ENCODE data around the gene GUCY1B1. TPM values are rescaled to one million over a fixed set of nuclear protein-coding genes. Genes with fewer than 3 reads are reported as not detected.

GUCY1B1 gene
- 1 to 10 TPM; 3.6 to 7.7 (median 4.4) TPM for total RNA-seq
- 1 to 10 TPM; 2.7 to 3.8 (median 3.6) TPM for polyA plus RNA-seq
- long read RNA-seq, donor 1, transcript GUCY1B1-201 (14 exons, 3,124 nt): major isoform, 5 of 7 reads
- long read RNA-seq, donor 1, partial matches to known transcripts: 1 of 7 reads
- long read RNA-seq, donor 1, other reads (novel, unspliced or antisense): 1 of 7 reads
- long read RNA-seq, donor 2, transcript GUCY1B1-201 (14 exons, 3,124 nt): major isoform, 10 of 10 reads
- long read RNA-seq, donor 2, partial matches to known transcripts: 0 of 10 reads
- long read RNA-seq, donor 2, other reads (novel, unspliced or antisense): 0 of 10 reads

DNA sequence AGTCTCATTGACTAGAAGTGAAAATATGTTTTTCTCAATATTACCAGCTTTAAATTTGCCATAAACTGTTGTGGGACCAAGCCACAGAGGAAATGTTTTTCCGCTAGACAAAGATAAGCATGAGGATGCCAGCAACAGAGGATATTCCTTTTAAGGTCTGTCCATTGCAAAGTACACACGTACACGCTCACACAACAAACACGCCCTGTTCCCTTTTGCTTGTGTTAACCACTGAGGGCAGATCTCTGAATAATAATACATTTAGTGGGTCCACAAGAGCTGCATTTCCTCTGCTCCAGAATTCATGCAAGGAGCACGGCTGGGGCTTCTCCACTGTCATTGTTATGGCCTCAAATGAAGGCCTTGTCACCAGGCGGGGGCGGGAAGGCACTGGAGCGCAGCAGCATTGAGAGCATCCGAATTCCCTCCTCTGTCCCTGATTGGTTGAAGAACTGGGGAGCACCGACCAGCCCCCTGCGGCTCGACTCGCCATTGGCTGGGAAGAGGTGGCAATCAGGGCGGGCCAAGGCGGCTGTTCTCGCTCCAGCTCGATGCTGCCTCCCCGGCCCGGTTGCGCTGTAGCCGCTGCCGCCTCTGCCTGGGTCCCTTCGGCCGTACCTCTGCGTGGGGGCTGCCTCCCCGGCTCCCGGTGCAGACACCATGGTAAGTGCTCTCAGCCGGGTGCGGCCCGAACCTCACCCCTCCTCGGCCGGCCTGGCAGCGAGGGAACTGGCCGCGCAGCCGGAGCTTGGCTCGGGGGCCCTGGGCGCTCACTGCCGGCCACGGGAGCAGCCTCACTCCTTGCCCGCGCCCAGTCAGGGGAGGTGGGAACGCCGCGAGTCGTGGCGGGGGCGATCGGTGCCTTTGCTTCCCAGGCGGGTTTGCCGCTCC is at the start of gene GUCY1B1:
TSS of gene GUCY1B1 (plus strand) at position 541 of the 891 bp plus-strand sequence. CDS start at position 661, 120 bp downstream.
- intact Hi-C loops (cut with DNase I): no loop called here
- Histone ChIP-seq H3K4me3 (peak within 1 kb of the TSS; percentile 76), H3K27me3 (ENCODE audit: insufficient read depth in 3 of 3, low read length in 2 of 3) (peaks cover 0 to 23% (median 8%) of the 10 kb centered on the region in 3 donors), H3K27ac (peak within 1 kb of the TSS; percentile 72), H3K4me1 (no peaks in the 10 kb centered on the region), H3K36me3 (ENCODE audit: insufficient read depth in 1 of 2, low read depth in 1 of 2) (no peaks in the 10 kb centered on the region), H3K9me3 (no peaks in the 10 kb centered on the region)
- 7 to 12% (median 10%) methylated on average over 34 to 51 of the region's 51 CpGs for WGBS, 3 donors
- DNase-seq: peak; percentile 91 to 94
- peak; percentile 86 to 96 (median 96) for ATAC-seq
- TF ChIP-seq, protein P1, sequence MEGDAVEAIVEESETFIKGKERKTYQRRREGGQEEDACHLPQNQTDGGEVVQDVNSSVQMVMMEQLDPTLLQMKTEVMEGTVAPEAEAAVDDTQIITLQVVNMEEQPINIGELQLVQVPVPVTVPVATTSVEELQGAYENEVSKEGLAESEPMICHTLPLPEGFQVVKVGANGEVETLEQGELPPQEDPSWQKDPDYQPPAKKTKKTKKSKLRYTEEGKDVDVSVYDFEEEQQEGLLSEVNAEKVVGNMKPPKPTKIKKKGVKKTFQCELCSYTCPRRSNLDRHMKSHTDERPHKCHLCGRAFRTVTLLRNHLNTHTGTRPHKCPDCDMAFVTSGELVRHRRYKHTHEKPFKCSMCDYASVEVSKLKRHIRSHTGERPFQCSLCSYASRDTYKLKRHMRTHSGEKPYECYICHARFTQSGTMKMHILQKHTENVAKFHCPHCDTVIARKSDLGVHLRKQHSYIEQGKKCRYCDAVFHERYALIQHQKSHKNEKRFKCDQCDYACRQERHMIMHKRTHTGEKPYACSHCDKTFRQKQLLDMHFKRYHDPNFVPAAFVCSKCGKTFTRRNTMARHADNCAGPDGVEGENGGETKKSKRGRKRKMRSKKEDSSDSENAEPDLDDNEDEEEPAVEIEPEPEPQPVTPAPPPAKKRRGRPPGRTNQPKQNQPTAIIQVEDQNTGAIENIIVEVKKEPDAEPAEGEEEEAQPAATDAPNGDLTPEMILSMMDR (IDR thresholded peaks at IDR 0.05): peak; percentile 33

DNA sequence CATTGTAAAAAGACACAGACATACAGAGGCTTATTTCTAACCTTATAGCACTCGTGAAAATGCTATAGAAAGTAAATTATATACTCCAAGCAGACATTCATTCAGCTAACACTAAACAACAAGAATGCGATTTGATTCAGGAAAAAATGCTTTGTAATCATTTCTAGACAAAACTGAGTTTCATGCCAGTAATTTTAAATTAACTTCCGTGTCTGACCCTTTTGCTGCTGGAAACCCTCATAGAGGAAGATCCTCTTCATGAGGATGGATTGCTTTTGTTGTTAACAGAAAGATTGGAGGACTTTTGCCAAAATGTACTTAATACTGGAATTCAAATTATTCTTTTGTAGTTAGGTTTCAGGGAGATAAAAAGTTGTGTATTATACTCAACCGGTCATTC is 48.9 kb upstream of the GUCY1B1 start:
- ATAC-seq: no peak
- H3K36me3 ChIP-seq (ENCODE audit: insufficient read depth in 1 of 2, low read depth in 1 of 2): no peaks in the 10 kb centered on the region
- H3K4me1 ChIP-seq: no peaks in the 10 kb centered on the region
- WGBS, 3 donors: 42 to 51% (median 43%) methylated on average over 4 of the region's 4 CpGs
- TF ChIP-seq, protein P1 (IDR thresholded peaks at IDR 0.05): no peak
- DNase-seq: no peak
- no peaks in the 10 kb centered on the region for H3K9me3 ChIP-seq
- H3K4me3 ChIP-seq: no peak overlapping the region
- H3K27me3 ChIP-seq (ENCODE audit: insufficient read depth in 3 of 3, low read length in 2 of 3): no peaks in the 10 kb centered on the region
- intact Hi-C loops (cut with DNase I): no loop called here
- H3K27ac ChIP-seq: no peak overlapping the region

DNA sequence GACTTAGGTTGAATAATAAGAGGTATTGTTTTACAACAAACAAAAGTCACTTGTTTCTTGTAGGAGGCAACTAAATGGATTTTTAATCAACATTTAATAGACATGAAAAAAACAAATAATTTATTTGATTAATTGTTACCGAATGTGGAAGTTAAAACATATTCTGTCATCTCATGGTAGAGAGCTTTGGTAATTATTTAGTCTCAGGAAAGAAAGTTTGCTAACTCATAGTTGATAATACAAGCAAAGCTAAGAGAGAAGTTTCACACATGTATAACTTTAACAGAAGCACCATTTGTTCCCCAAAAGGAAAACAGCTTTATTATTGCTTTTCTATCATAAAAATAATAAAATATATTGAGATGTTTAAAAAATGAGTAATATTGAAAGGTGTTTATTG is 47.3 kb upstream of the GUCY1B1 start:
- TF ChIP-seq, protein P1 (IDR thresholded peaks at IDR 0.05): no peak
- no peak for ATAC-seq

DNA sequence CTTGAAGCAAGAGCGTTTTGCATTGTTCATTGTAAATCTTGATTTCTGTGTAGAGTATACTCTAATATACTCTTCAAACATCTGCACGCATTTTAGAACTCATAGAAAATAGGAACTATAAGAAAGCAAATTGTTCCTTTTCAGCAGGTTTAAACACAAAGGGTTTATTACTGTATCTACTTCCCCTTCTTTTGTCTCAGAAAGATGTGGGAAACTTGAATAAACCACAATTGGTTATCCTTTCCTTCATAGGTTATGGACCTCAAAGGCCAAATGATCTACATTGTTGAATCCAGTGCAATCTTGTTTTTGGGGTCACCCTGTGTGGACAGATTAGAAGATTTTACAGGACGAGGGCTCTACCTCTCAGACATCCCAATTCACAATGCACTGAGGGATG is 46.0 kb upstream of the GUCY1B1 start:
- ATAC-seq (no peak), DNase-seq (no peak)
- H3K36me3 ChIP-seq (ENCODE audit: insufficient read depth in 1 of 2, low read depth in 1 of 2): no peaks in the 10 kb centered on the region
- intact Hi-C loops (cut with DNase I): no loop called here
- no peaks in the 10 kb centered on the region for H3K4me1 ChIP-seq
- TF ChIP-seq, protein P1 (IDR thresholded peaks at IDR 0.05): no peak
- H3K4me3 ChIP-seq: no peak overlapping the region
- WGBS, 3 donors: 88 to 92% (median 91%) methylated on average over 3 of the region's 3 CpGs
- no peak overlapping the region for H3K27ac ChIP-seq
- no peaks in the 10 kb centered on the region for H3K9me3 ChIP-seq
- H3K27me3 ChIP-seq (ENCODE audit: insufficient read depth in 3 of 3, low read length in 2 of 3): no peaks in the 10 kb centered on the region

More for the DNA sequence above, 47.3 kb upstream of the GUCY1B1 start:
- Histone ChIP-seq H3K4me3 (no peak overlapping the region), H3K36me3 (ENCODE audit: insufficient read depth in 1 of 2, low read depth in 1 of 2) (no peaks in the 10 kb centered on the region), H3K27ac (no peak overlapping the region), H3K9me3 (no peaks in the 10 kb centered on the region), H3K4me1 (no peaks in the 10 kb centered on the region), H3K27me3 (ENCODE audit: insufficient read depth in 3 of 3, low read length in 2 of 3) (no peaks in the 10 kb centered on the region)
- intact Hi-C loops (cut with DNase I): no loop called here
- 85 to 86% (median 86%) methylated on average over 1 of the region's 1 CpG for WGBS, 3 donors
- no peak for DNase-seq
